ENCODE results near the gene ADGRG7. TPM values are rescaled to one million over a fixed set of nuclear protein-coding genes. Genes with fewer than 3 reads are reported as not detected.

ADGRG7 gene
- total and polyA plus RNA-seq, 2 of the 13 experiments (the other 11 are each of a cell fraction or from before 2014, with no cell fraction given): not detected

DNA sequence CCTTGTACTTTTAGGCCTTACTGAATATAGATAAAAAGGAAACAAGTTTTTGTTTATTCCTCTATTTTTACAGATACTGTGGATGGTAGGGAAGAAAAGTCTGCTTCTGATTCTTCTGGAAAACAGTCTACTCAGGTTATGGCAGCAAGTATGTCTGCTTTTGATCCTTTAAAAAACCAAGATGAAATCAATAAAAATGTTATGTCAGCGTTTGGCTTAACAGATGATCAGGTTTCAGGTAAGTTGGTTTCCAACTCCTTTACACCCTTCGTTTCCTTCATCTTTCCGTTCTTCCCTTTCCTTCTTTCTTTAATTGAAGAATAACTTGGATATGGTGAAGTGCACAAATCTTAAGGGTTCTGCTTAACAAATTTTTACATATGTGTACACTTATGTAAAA, 123.0 kb downstream of the ADGRG7 start:
- BruUV-seq (replicated peaks): no TSS peak
- Histone ChIP-seq H3K27me3 (ENCODE audit: control insufficient read depth in 1 of 2, insufficient read depth in 2 of 2, low read length in 2 of 2) (no peaks in the 10 kb centered on the region), H3K9ac (ENCODE audit: insufficient read depth, low read depth, low read length) (no peak overlapping the region), H2AFZ (ENCODE audit: low read length) (no peak overlapping the region), H3K4me1 (ENCODE audit: insufficient read depth, low read length) (no peaks in the 10 kb centered on the region), H3K27ac (ENCODE audit: extremely low read length, insufficient read depth, low read length) (no peak overlapping the region), H4K20me1 (ENCODE audit: insufficient read depth, low read length) (no peaks in the 10 kb centered on the region; the same call in 1 of the 2 replicates), H3K79me2 (ENCODE audit: insufficient read depth, low read length) (peaks cover 8% of the 10 kb centered on the region), H3K4me2 (ENCODE audit: low read depth, low read length) (no peak overlapping the region), H3K4me3 (replicated peaks in 1 of 3; ENCODE audit: insufficient read depth in 1 of 3, low read depth in 2 of 3, low read length in 3 of 3) (no peak overlapping the region), H3K36me3 (replicated peaks in 1 of 2; ENCODE audit: control insufficient read depth in 1 of 2, insufficient read depth in 2 of 2, low read length in 2 of 2) (peaks cover 10 to 76% of the 10 kb centered on the region in 2 experiments), H3K9me3 (ENCODE audit: low read length) (no peaks in the 10 kb centered on the region)
- TF ChIP-seq ZNF205 (CRISPR knock-in tag; IDR thresholded peaks at IDR 0.05): no peak
- peak; percentile 69 for TF ChIP-seq MAFF (IDR thresholded peaks at IDR 0.05; ENCODE audit: low read depth, low read length)
- no peak for TF ChIP-seq SRSF9 (IDR thresholded peaks at IDR 0.05; ENCODE audit: borderline replicate concordance, insufficient read depth, low read depth, low read length, poor library complexity, severe bottlenecking)
- TF ChIP-seq ZNF121 (CRISPR knock-in tag; IDR thresholded peaks at IDR 0.05): no peak
- TF ChIP-seq MAFK (conservative IDR thresholded peaks at IDR 0.05 in 1 of 2, IDR thresholded peaks at IDR 0.05 in 1 of 2; ENCODE audit: low read length in 2 of 2): peak; percentile 67 to 84
- no peak for TF ChIP-seq ZMYM4 (CRISPR knock-in tag; IDR thresholded peaks at IDR 0.05)
- FAIRE-seq (no peak), DNase-seq (ENCODE audit: low spot score) (no peak), ATAC-seq (no peak)
- POLR2A ChIA-PET: no interaction called here
- in situ Hi-C loops (cut with HindIII; ENCODE audit: extremely low pct_ligation_motif_present, low pct_unique_long_range_greater_than_20kb): no loop called here
- over 99% methylated on average over 3 of the region's 3 CpGs for WGBS (ENCODE audit: low lambda C conversion rate)
- CTCF ChIA-PET (ENCODE audit: low intra/inter-chr PET ratio, low total read pairs): no interaction called here
- intact Hi-C loops (cut with micrococcal nuclease; ENCODE audit: unreplicated experiment): no loop called here

DNA sequence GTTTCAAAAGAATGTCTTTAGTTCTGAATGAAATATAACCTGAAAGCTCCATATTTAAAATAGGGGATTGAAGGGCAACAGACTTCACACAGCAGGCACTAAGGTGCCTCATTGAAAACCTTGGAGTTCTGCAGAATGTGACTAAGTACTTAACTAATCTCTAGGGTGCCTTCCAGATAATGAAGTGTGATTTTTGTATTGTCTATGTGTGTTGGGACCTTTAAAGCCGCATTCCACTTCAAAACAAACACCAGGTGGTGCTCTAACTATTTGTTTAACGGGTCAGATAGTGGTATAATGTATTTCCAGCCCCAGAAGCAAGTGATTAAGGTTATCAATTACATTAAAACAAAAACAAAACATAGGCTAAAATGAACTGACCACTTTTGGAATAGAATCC, 127.9 kb downstream of the ADGRG7 start:
- no peak overlapping the region for H2AFZ ChIP-seq (ENCODE audit: low read length)
- no peaks in the 10 kb centered on the region for H3K27me3 ChIP-seq (ENCODE audit: control insufficient read depth in 1 of 2, insufficient read depth in 2 of 2, low read length in 2 of 2)
- ATAC-seq (peak; percentile 66), DNase-seq (ENCODE audit: low spot score) (no peak), FAIRE-seq (no peak)
- no peak overlapping the region for H3K4me3 ChIP-seq (replicated peaks in 1 of 3; ENCODE audit: insufficient read depth in 1 of 3, low read depth in 2 of 3, low read length in 3 of 3)
- H3K4me2 ChIP-seq (ENCODE audit: low read depth, low read length): no peak overlapping the region
- no peaks in the 10 kb centered on the region; the same call in 1 of the 2 replicates for H4K20me1 ChIP-seq (ENCODE audit: insufficient read depth, low read length)
- POLR2A ChIA-PET: no interaction called here
- H3K79me2 ChIP-seq (ENCODE audit: insufficient read depth, low read length): peaks cover 7% of the 10 kb centered on the region
- intact Hi-C loops (cut with micrococcal nuclease; ENCODE audit: unreplicated experiment): no loop called here
- CTCF ChIA-PET (ENCODE audit: low intra/inter-chr PET ratio, low total read pairs): no interaction called here
- WGBS (ENCODE audit: low lambda C conversion rate): 84% methylated on average over 2 of the region's 2 CpGs
- TF ChIP-seq, protein P1, sequence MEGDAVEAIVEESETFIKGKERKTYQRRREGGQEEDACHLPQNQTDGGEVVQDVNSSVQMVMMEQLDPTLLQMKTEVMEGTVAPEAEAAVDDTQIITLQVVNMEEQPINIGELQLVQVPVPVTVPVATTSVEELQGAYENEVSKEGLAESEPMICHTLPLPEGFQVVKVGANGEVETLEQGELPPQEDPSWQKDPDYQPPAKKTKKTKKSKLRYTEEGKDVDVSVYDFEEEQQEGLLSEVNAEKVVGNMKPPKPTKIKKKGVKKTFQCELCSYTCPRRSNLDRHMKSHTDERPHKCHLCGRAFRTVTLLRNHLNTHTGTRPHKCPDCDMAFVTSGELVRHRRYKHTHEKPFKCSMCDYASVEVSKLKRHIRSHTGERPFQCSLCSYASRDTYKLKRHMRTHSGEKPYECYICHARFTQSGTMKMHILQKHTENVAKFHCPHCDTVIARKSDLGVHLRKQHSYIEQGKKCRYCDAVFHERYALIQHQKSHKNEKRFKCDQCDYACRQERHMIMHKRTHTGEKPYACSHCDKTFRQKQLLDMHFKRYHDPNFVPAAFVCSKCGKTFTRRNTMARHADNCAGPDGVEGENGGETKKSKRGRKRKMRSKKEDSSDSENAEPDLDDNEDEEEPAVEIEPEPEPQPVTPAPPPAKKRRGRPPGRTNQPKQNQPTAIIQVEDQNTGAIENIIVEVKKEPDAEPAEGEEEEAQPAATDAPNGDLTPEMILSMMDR (CRISPR knock-in tag; IDR thresholded peaks at IDR 0.05): peak; percentile 34
- TF ChIP-seq HNRNPK (IDR thresholded peaks at IDR 0.05; ENCODE audit: low read depth, low read length, poor library complexity, severe bottlenecking): no peak
- in situ Hi-C loops (cut with HindIII; ENCODE audit: extremely low pct_ligation_motif_present, low pct_unique_long_range_greater_than_20kb): no loop called here
- no peaks in the 10 kb centered on the region for H3K4me1 ChIP-seq (ENCODE audit: insufficient read depth, low read length)
- BruUV-seq (replicated peaks): TSS peak; percentile 11
- no peak overlapping the region for H3K27ac ChIP-seq (ENCODE audit: extremely low read length, insufficient read depth, low read length)
- peaks cover 17 to 82% of the 10 kb centered on the region in 2 experiments for H3K36me3 ChIP-seq (replicated peaks in 1 of 2; ENCODE audit: control insufficient read depth in 1 of 2, insufficient read depth in 2 of 2, low read length in 2 of 2)
- H3K9ac ChIP-seq (ENCODE audit: insufficient read depth, low read depth, low read length): no peak overlapping the region
- H3K9me3 ChIP-seq (ENCODE audit: low read length): no peaks in the 10 kb centered on the region
